Fibroblast of skin of left biceps (primary cell): ENCODE data around the gene CDH4.

Source experiments
- DNase-seq, 2 experiments: peaks; one replicate each; pipeline ENCODE4 v3.0.0-alpha.2; 2013; ENCODE audit warnings: low read depth in 2 of 2

CDH4 gene

GRCh38 chr20:61815678-61816077 is 563.6 kb downstream of the CDH4 start:
- no peak for DNase-seq

- no peak for DNase-seq
These were observed 564.8 kb downstream of the CDH4 start for GRCh38 chr20:61816606-61817460.

- no peak for DNase-seq
These were observed 565.5 kb downstream of the CDH4 start for GRCh38 chr20:61817575-61817974.

- DNase-seq = no peak
These were observed 566.9 kb downstream of the CDH4 start for GRCh38 chr20:61818746-61819573.

GRCh38 chr20:61819574-61819846 is 567.4 kb downstream of the CDH4 start:
- DNase-seq = no peak

GRCh38 chr20:61819921-61820825 is 568.1 kb downstream of the CDH4 start:
- DNase-seq = no peak

- no peak for DNase-seq
These were observed 569.7 kb downstream of the CDH4 start for GRCh38 chr20:61821735-61822134.

GRCh38 chr20:61822396-61822795 is 570.3 kb downstream of the CDH4 start:
- no peak for DNase-seq

GRCh38 chr20:61823242-61823641 is 571.2 kb downstream of the CDH4 start:
- no peak for DNase-seq

- DNase-seq = no peak
These were observed 576.8 kb downstream of the CDH4 start for GRCh38 chr20:61828891-61829290.

GRCh38 chr20:61829526-61829925 is 577.5 kb downstream of the CDH4 start:
- no peak for DNase-seq

- no peak for DNase-seq
These were observed 578.3 kb downstream of the CDH4 start for GRCh38 chr20:61830241-61830930.

GRCh38 chr20:61830991-61831390 is 578.9 kb downstream of the CDH4 start:
- DNase-seq = no peak

- DNase-seq = no peak
These were observed 580.1 kb downstream of the CDH4 start for GRCh38 chr20:61832181-61832580.

- no peak for DNase-seq
These were observed 581.9 kb downstream of the CDH4 start for GRCh38 chr20:61833807-61834610.

GRCh38 chr20:61835301-61835700 is 583.2 kb downstream of the CDH4 start:
- DNase-seq = no peak

- DNase-seq = no peak
These were observed 583.8 kb downstream of the CDH4 start for GRCh38 chr20:61835791-61836350.

GRCh38 chr20:61837200-61837599 is 585.1 kb downstream of the CDH4 start:
- no peak for DNase-seq

- DNase-seq = no peak
These were observed 587.3 kb downstream of the CDH4 start for GRCh38 chr20:61839223-61839911.
